HepG2 (cell line): Measurements from ENCODE around the gene CXXC5. TPM values are rescaled to one million over a fixed set of nuclear protein-coding genes. Genes with fewer than 3 reads are reported as not detected.

Experiments used
- CENPT ChIP-seq: sonication (generic); formaldehyde crosslinking; IDR thresholded peaks from 2 replicates; pipeline ENCODE4 v1.8.0; 2022; ENCODE audit warnings: low read depth, mild to moderate bottlenecking, moderate library complexity, missing genetic modification reagents
- FOXC1 ChIP-seq: sonication (generic); formaldehyde crosslinking; IDR thresholded peaks from 2 replicates; pipeline ENCODE4 v1.8.0; 2022; ENCODE audit warnings: mild to moderate bottlenecking, missing genetic modification reagents, borderline replicate concordance
- GABPA ChIP-seq, 2 experiments: IDR thresholded peaks; 2 replicates each; pipeline ENCODE4 v1.6.1; 2011 to 2016; ENCODE audit warnings: low read depth in 2 of 2, low read length in 1 of 2, missing biosample characterization in 1 of 2, missing genetic modification characterization in 1 of 2
- KLF16 ChIP-seq, 2 experiments: sonication (generic) in 1 of 2; formaldehyde crosslinking in 1 of 2; IDR thresholded peaks; 2 replicates each; pipeline versions ENCODE4 v1.6.1 to v1.8.0; 2016 to 2023; ENCODE audit warnings: missing genetic modification reagents in 2 of 2, missing compliant biosample characterization in 1 of 2
- KMT2B ChIP-seq: IDR thresholded peaks from 2 replicates; pipeline ENCODE4 v1.6.1; 2016; ENCODE audit warnings: missing genetic modification reagents, missing compliant biosample characterization
- LCORL ChIP-seq, 2 experiments: fragments of 450-650 bp in 1 of 2; sonication (generic) in 1 of 2; formaldehyde crosslinking in 1 of 2; IDR thresholded peaks; 2 replicates each; pipeline versions ENCODE4 v1.5.0 to v1.6.1; 2017 to 2020; ENCODE audit warnings: antibody characterized with exemption in 1 of 2, missing genetic modification reagents in 1 of 2
- MAFF ChIP-seq: IDR thresholded peaks from 2 replicates; pipeline ENCODE4 v1.6.1; 2011; ENCODE audit warnings: low read depth, low read length, improper control_type of control experiment
- NCOR1 ChIP-seq: fragments of 200-600 bp; sonication (generic); IDR thresholded peaks from 2 replicates; pipeline ENCODE4 v1.7.0; 2017; ENCODE audit warnings: antibody characterized with exemption, low read length, borderline replicate concordance
- NR2C2 ChIP-seq: sonication (generic); formaldehyde crosslinking; IDR thresholded peaks from 2 replicates; pipeline ENCODE4 v1.4.0; 2020; ENCODE audit warnings: missing genetic modification reagents, mild to moderate bottlenecking, moderate library complexity, borderline replicate concordance
- POGK ChIP-seq: sonication (generic); formaldehyde crosslinking; conservative IDR thresholded peaks from 2 replicates; pipeline ENCODE4 v1.8.0; 2022; ENCODE audit warnings: mild to moderate bottlenecking, moderate library complexity, missing genetic modification reagents
- RBAK ChIP-seq: sonication (generic); formaldehyde crosslinking; IDR thresholded peaks from 2 replicates; pipeline ENCODE4 v1.5.1; 2020; ENCODE audit warnings: mild to moderate bottlenecking, missing genetic modification reagents
- RBM22 ChIP-seq: fragments of 200-400 bp; formaldehyde crosslinking; optimal IDR thresholded peaks from 2 replicates; pipeline ENCODE3; 2017; ENCODE audit warnings: mild to moderate bottlenecking, low read length, moderate library complexity
- REXO4 ChIP-seq: sonication (generic); formaldehyde crosslinking; IDR thresholded peaks from 2 replicates; pipeline ENCODE4 v1.8.0; 2022; ENCODE audit warnings: missing genetic modification reagents, mild to moderate bottlenecking, borderline replicate concordance
- RFXAP ChIP-seq: sonication (generic); formaldehyde crosslinking; IDR thresholded peaks from 2 replicates; pipeline ENCODE4 v1.4.0; 2020; ENCODE audit warnings: missing genetic modification reagents, borderline replicate concordance
- SSRP1 ChIP-seq: IDR thresholded peaks from 2 replicates; pipeline ENCODE4 v1.6.1; 2016; ENCODE audit warnings: control low read depth
- ZBED4 ChIP-seq: sonication (generic); formaldehyde crosslinking; IDR thresholded peaks from 2 replicates; pipeline ENCODE4 v1.4.0; 2020; ENCODE audit warnings: missing genetic modification reagents, borderline replicate concordance
- ZNF235 ChIP-seq: sonication (generic); formaldehyde crosslinking; IDR thresholded peaks from 2 replicates; pipeline ENCODE4 v1.8.1; 2023; ENCODE audit warnings: mild to moderate bottlenecking, missing genetic modification reagents, borderline replicate concordance
- ZNF354B ChIP-seq: sonication (generic); formaldehyde crosslinking; IDR thresholded peaks from 2 replicates; pipeline ENCODE4 v1.8.0; 2022; ENCODE audit warnings: mild to moderate bottlenecking, missing genetic modification reagents
- ZNF430 ChIP-seq: sonication (generic); formaldehyde crosslinking; IDR thresholded peaks from 2 replicates; pipeline ENCODE4 v1.9.0; 2021; ENCODE audit warnings: mild to moderate bottlenecking, missing genetic modification reagents
- ZNF670 ChIP-seq: sonication (generic); formaldehyde crosslinking; IDR thresholded peaks from 2 replicates; pipeline ENCODE4 v1.8.0; 2022; ENCODE audit warnings: mild to moderate bottlenecking, missing genetic modification reagents, borderline replicate concordance
- ZNF770 ChIP-seq: sonication (generic); formaldehyde crosslinking; IDR thresholded peaks from 2 replicates; pipeline ENCODE4 v1.5.0; 2020; ENCODE audit warnings: mild to moderate bottlenecking, missing genetic modification reagents
- polyA plus RNA-seq, 8 experiments: library from polyadenylated mRNA; depleted of rRNA in 3 of 8; stranded (reverse) in 7 of 8; unstranded in 1 of 8; fragments of >200 nt; fragmentation: Illumina TruSeq in 4 of 8; extraction: Trizol in 4 of 8; gene quantifications; 2 replicates each; pipeline versions ENCODE4 v1.2.1 to v1.2.3, GENCODE V29; 2011 to 2016; ENCODE audit warnings: low read depth in 4 of 8, missing spikeins in 1 of 8, mixed read lengths in 1 of 8; ENCODE audit not compliant: insufficient read depth in 1 of 8
- total RNA-seq, 5 experiments: library from RNA; depleted of rRNA; stranded (reverse); fragments of >200 nt; fragmentation: Illumina TruSeq; extraction: Trizol; gene quantifications; 2 replicates each; pipeline ENCODE4 v1.2.3, GENCODE V29; 2016; ENCODE audit warnings: low read depth in 1 of 5

The CXXC5 gene
- total and polyA plus RNA-seq, 2 of the 13 experiments (the other 11 are each of a cell fraction or from before 2014, with no cell fraction given): 32.3 to 33.0 TPM

GRCh38 chr5:139670369-139671095 is 22.4 kb downstream of the CXXC5 start (continued):
- TF ChIP-seq ZNF354B (CRISPR knock-in tag) (no peak), RFXAP (CRISPR knock-in tag) (no peak), RBM22 (peak; percentile 59), REXO4 (CRISPR knock-in tag) (no peak), ZNF430 (CRISPR knock-in tag) (no peak), GABPA (IDR thresholded peaks at IDR 0.05; ENCODE audit: low read depth, low read length) (no peak), GABPA (CRISPR knock-in tag; IDR thresholded peaks at IDR 0.05; ENCODE audit: low read depth) (0 out of 2 replicates have a peak, but pooled peaks have one; percentile 5), NR2C2 (CRISPR knock-in tag) (peak; percentile 8; the same call in 1 of the 2 replicates), SSRP1 (CRISPR knock-in tag) (0 out of 2 replicates have a peak, but pooled peaks have one; percentile 35), ZNF235 (CRISPR knock-in tag) (no peak), ZNF670 (CRISPR knock-in tag) (no peak), CENPT (CRISPR knock-in tag) (no peak), ZNF770 (CRISPR knock-in tag) (no peak), FOXC1 (peak; percentile 54; the same call in 1 of the 2 replicates), KLF16 (CRISPR knock-in tag; IDR thresholded peaks at IDR 0.05) (0 out of 4 replicates have a peak, but pooled peaks of 1 of the 2 experiments have one; percentile 2), NCOR1 (peak; percentile 1; the same call in 1 of the 2 replicates), POGK (CRISPR knock-in tag) (0 out of 2 replicates have a peak, but pooled peaks have one; percentile 4), MAFF (no peak), RBAK (CRISPR knock-in tag) (0 out of 2 replicates have a peak, but pooled peaks have one; percentile 8), ZBED4 (CRISPR knock-in tag) (0 out of 2 replicates have a peak, but pooled peaks have one; percentile 13), KMT2B (CRISPR knock-in tag) (0 out of 2 replicates have a peak, but pooled peaks have one; percentile 11), LCORL (IDR thresholded peaks at IDR 0.05) (no peak), LCORL (CRISPR knock-in tag; IDR thresholded peaks at IDR 0.05) (no peak)
